ENCODE data around the gene RYR3.
A peak's percentile ranks its signal among the peaks of the same experiment; 100 is the strongest.

The RYR3 gene

DNA sequence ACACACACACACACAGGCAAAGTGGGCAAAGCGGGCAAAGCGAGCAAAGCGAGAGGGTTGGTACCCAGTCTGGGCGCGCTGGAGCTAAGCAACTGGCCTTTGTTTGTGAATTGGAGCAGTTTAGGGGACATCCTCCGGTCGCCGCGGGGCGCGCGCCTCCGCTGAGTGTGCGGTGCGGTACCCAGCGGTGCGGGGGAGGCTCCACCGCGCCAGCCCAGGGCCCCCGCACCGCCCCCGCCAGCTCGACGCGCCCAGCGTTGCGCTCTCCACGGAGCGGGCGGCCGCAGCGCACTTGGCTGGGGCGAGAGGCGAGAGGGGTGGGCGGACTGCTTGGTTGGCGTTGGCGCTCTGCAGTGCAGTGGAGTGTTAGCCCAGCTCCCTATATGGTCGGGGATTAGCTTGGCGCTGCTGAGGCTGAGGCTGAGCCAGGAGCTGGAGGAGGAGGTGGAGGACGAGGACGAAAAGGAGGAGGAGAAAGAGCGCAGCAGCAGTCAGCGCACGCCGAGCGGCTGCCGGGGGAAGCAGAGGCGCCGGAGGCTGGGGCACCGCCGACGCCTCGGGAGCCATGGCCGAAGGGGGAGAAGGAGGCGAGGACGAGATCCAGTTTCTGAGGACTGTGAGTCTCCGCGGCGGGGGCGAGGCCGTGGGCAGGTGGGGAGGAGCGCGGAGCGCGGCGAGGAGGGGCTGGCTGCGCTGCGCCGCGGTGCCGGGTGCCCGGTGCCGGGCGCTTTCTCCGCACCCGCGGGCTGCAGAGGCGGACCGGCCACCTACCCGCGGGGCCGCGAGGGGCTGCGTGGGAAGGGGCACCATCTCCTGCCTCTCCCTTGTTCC is at the start of gene RYR3:
TSS of gene RYR3 (plus strand) at position 487 of the 831 bp plus-strand sequence. CDS start at position 566, 79 bp downstream.
- DNase-seq = peak; percentile 58

- DNase-seq = peak; percentile 69
These were observed 48.5 kb upstream of the RYR3 start for GRCh38 chr15:33262306-33262705.

DNA sequence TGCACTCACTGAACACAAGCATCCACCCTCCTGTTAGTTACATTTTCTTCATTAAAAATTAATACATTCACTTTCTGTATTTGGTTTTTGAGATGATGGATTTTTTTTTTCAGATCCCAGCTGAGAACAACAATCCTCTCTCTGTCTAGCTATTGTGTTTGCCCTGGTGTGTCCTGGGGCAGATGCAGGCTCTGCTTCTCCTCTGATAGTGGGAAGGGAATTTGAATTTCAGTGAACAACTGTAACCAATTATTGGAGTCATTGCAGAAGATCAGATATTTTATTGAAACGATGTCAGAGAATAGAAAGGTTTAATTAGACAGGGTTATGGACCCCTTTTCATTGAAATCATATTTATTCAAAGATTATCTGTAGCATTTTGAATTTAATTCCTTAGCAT is 33.1 kb upstream of the RYR3 start:
- DNase-seq = no peak

GRCh38 chr15:33278816-33279612 is 31.8 kb upstream of the RYR3 start:
- no peak for DNase-seq

- no peak for DNase-seq
These were observed 31.1 kb upstream of the RYR3 start for GRCh38 chr15:33279613-33280205.

DNA sequence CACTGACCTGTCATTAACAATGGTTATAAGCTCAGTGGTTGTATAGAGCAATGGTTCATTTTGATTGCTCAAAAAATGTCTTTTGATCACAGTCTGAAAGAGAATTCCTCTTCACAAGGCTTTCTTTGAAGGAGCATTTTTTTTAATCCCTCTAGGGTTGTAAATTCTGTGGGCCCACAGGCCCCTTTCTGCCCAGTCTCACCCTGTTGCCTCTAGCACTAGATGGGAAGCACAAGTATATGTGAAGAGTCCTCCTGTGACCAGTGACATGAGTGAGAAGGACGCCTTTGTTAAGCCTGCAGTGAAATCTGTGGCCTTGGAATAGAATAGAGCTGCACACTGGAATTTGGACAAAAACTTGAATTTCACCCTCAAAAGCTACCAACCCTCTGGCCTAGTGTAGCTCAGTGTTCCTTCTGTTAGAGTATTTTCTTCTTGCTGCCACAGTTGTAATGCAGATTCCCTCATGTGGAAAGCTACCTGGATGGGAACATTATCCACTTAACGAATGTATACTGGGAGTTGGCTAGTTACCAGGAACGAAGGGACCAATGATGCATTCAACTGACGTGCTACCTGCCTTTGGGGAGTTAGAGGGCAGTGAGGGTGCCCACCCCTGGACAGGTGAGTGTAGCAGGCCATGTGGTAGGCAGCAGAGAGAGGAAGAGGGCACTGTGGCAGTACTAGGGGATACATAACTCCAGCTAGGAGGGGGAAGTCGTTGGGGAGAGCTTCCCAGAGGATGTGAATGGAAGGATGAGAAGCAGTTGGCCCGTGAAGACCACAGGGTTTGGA is 28.3 kb upstream of the RYR3 start:
- DNase-seq = no peak

DNA sequence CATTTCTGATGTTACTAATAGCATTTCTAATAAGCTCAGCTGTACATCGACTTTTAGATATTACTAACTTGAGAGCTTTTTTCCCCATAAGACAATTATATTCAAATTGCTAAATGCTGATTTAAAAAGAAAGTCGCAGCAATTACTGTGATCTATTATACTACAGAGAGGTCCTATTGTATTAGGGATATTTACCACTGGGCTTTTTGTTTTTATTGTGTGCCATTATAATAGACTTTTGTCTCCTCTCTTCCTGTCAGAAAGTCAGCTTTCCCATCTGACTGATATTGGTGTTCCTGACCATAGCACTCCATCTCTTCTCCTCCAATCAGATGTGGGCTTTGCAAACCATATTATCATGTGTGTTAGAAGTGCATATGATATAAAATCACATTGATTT is 27.2 kb upstream of the RYR3 start:
- DNase-seq = no peak

GRCh38 chr15:33284336-33284735 is 26.4 kb upstream of the RYR3 start:
- DNase-seq = no peak

- peak; percentile 85 for DNase-seq
These were observed 18.0 kb upstream of the RYR3 start for GRCh38 chr15:33292717-33293307.

DNA sequence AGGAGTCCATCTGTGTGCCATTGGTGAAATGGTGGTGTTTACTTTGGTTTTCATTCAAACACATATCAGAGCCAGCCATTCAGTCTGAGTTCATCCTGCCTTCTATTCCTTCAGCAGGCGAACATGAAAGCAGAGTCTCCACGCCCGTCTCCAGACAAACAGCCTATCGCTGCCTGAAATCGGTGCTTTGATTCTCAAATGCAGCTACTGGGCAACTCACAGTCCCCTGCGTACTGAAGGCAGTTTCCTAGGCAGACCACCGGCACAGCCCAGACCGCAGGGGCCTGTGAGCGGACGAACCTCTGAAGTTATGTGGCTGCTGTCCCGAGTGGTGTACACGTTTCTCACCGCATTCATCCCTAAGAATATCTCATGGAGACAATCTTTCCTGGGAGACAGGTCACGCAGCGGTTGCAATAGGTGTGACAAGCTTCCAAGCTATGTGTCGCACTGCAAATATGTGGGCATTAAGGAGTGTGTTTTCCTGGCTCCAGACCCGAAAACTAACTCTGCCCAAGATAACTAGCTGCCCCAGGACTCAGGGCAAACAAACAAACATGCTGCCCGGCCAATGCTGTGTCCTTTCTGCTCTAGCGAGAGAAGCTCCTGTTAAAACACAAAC is 16.9 kb upstream of the RYR3 start:
- DNase-seq = no peak

GRCh38 chr15:33296050-33296449 is 14.7 kb upstream of the RYR3 start:
- DNase-seq = no peak

GRCh38 chr15:33296856-33297255 is 13.9 kb upstream of the RYR3 start:
- DNase-seq = no peak

- DNase-seq = no peak
These were observed 12.1 kb upstream of the RYR3 start for GRCh38 chr15:33298631-33299030.

GRCh38 chr15:33304924-33305323 is 5.8 kb upstream of the RYR3 start:
- DNase-seq = no peak

- DNase-seq = peak; percentile 89
These were observed 1.0 kb upstream of the RYR3 start for GRCh38 chr15:33309602-33310276.

- DNase-seq = peak; percentile 77
These were observed 675 bp downstream of the RYR3 start for GRCh38 chr15:33311312-33311971.

- DNase-seq = peak; percentile 19
These were observed 2.7 kb downstream of the RYR3 start for GRCh38 chr15:33313491-33313890.

DNA sequence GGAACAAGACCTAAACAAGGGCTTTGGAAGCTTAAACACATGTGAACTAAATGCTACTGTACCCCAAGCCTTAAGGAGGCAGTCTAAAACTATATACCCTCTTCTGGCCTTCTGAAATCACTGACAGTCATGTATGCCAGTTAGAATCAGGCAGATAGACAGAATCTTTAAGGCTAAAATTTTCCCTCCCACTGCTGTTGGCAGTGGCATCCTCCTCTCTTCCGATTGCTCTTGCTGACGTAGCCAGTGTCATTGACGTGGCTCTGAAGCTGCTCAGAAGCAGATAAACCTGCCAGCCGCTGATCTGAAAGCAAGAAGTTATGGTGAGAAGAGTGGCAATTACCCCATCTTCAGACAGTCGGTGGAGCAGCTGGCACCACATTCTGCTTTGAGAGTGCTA is 3.3 kb downstream of the RYR3 start:
- peak; percentile 74 for DNase-seq

- peak; percentile 25 for DNase-seq
These were observed 4.3 kb downstream of the RYR3 start for GRCh38 chr15:33315044-33315443.

GRCh38 chr15:33317896-33318295 is 7.1 kb downstream of the RYR3 start:
- no peak for DNase-seq

DNA sequence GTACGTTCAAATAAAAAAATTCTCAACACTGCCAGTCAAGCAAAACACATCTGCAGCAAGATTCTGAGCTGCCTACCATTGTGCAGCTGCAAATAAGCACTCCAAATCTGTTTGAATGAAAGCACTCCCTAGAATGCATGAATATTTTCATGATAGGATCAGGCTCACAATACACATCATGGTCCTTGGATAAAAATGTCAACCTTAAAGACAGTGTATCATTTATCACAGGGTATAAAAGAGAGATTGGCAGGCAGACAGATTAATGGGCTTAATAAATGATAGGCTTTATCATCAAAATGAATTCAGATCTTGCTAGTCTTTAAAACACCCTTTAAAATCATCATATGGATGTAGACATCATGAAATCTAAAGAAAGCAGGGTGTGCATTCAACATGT is 9.2 kb downstream of the RYR3 start:
- no peak for DNase-seq

All from hematopoietic multipotent progenitor cell treated with erythropoietin and hydrocortisone succinate and interleukin-3 and kit ligand, for 8 days (in vitro differentiated cells).